HUES48 (cell line): ENCODE data around the gene DYSF.

Source experiments
- H3K27ac ChIP-seq: one replicate; pipeline ENCODE4 v1.7.0; 2013; ENCODE audit warnings: low read depth, low read length, inconsistent platforms
- H3K27me3 ChIP-seq: 2 replicates; pipeline ENCODE4 v1.6.1; 2013; ENCODE audit warnings: mild to moderate bottlenecking, low read length; ENCODE audit not compliant: control insufficient read depth, insufficient read depth
- H3K36me3 ChIP-seq: 2 replicates; pipeline ENCODE4 v1.6.1; 2013; ENCODE audit warnings: low read length; ENCODE audit not compliant: control insufficient read depth, insufficient read depth
- H3K4me1 ChIP-seq: 2 replicates; pipeline ENCODE4 v1.6.1; 2013; ENCODE audit warnings: mild to moderate bottlenecking, low read length; ENCODE audit not compliant: control insufficient read depth, insufficient read depth
- H3K4me3 ChIP-seq: 2 replicates; pipeline ENCODE4 v1.5.1; 2013; ENCODE audit warnings: mild to moderate bottlenecking, low read depth, low read length
- H3K9ac ChIP-seq: 2 replicates; pipeline ENCODE4 v1.6.1; 2013; ENCODE audit warnings: mild to moderate bottlenecking, low read depth, low read length, moderate library complexity
- H3K9me3 ChIP-seq: 2 replicates; pipeline ENCODE4 v1.6.1; 2013; ENCODE audit warnings: low read length; ENCODE audit not compliant: control insufficient read depth, insufficient read depth

DYSF gene

GRCh38 chr2:71683070-71683469 lies 229.7 kb downstream of the DYSF start:
- no peak overlapping the region for H3K4me3 ChIP-seq
- H3K4me1 ChIP-seq = no peaks in the 10 kb centered on the region
- no peaks in the 10 kb centered on the region for H3K9me3 ChIP-seq
- H3K27me3 ChIP-seq = no peaks in the 10 kb centered on the region
- H3K36me3 ChIP-seq = no peaks in the 10 kb centered on the region
- no peak overlapping the region for H3K27ac ChIP-seq
- H3K9ac ChIP-seq = no peak overlapping the region

GRCh38 chr2:71683666-71684065 lies 230.3 kb downstream of the DYSF start:
- H3K9ac ChIP-seq = no peak overlapping the region
- H3K36me3 ChIP-seq = no peaks in the 10 kb centered on the region
- no peaks in the 10 kb centered on the region for H3K9me3 ChIP-seq
- no peaks in the 10 kb centered on the region for H3K27me3 ChIP-seq
- no peak overlapping the region for H3K4me3 ChIP-seq
- H3K27ac ChIP-seq = no peak overlapping the region
- H3K4me1 ChIP-seq = no peaks in the 10 kb centered on the region

- H3K27me3 ChIP-seq = no peaks in the 10 kb centered on the region
These were observed 231.1 kb downstream of the DYSF start for GRCh38 chr2:71684226-71685072.

GRCh38 chr2:71685073-71685848 lies 231.9 kb downstream of the DYSF start:
- no peak overlapping the region for H3K4me3 ChIP-seq
- H3K27me3 ChIP-seq = no peaks in the 10 kb centered on the region
- H3K36me3 ChIP-seq = no peaks in the 10 kb centered on the region
- no peaks in the 10 kb centered on the region for H3K9me3 ChIP-seq
- H3K9ac ChIP-seq = no peak overlapping the region
- no peak overlapping the region for H3K27ac ChIP-seq
- no peaks in the 10 kb centered on the region for H3K4me1 ChIP-seq

More at GRCh38 chr2:71684226-71685072, 231.1 kb downstream of the DYSF start:
- Histone ChIP-seq H3K4me1 (no peaks in the 10 kb centered on the region), H3K9me3 (no peaks in the 10 kb centered on the region), H3K4me3 (no peak overlapping the region), H3K27ac (no peak overlapping the region), H3K9ac (no peak overlapping the region), H3K36me3 (no peaks in the 10 kb centered on the region)

- H3K27me3 ChIP-seq = no peaks in the 10 kb centered on the region
- H3K36me3 ChIP-seq = no peaks in the 10 kb centered on the region
These were observed 232.7 kb downstream of the DYSF start for GRCh38 chr2:71685941-71686611.

GRCh38 chr2:71686781-71687180 lies 233.4 kb downstream of the DYSF start:
- no peak overlapping the region for H3K27ac ChIP-seq
- no peak overlapping the region for H3K4me3 ChIP-seq
- H3K36me3 ChIP-seq = no peaks in the 10 kb centered on the region
- H3K27me3 ChIP-seq = no peaks in the 10 kb centered on the region
- H3K9ac ChIP-seq = no peak overlapping the region
- no peaks in the 10 kb centered on the region for H3K9me3 ChIP-seq
- H3K4me1 ChIP-seq = no peaks in the 10 kb centered on the region; the same call in 1 of the 2 replicates

More at GRCh38 chr2:71685941-71686611, 232.7 kb downstream of the DYSF start:
- H3K9ac ChIP-seq = no peak overlapping the region
- no peaks in the 10 kb centered on the region for H3K4me1 ChIP-seq
- H3K27ac ChIP-seq = no peak overlapping the region
- H3K4me3 ChIP-seq = no peak overlapping the region
- no peaks in the 10 kb centered on the region for H3K9me3 ChIP-seq

- no peaks in the 10 kb centered on the region for H3K9me3 ChIP-seq
- no peaks in the 10 kb centered on the region; the same call in 1 of the 2 replicates for H3K4me1 ChIP-seq
- no peak overlapping the region for H3K9ac ChIP-seq
- H3K27ac ChIP-seq = no peak overlapping the region
- no peaks in the 10 kb centered on the region for H3K27me3 ChIP-seq
- no peak overlapping the region for H3K4me3 ChIP-seq
- no peaks in the 10 kb centered on the region for H3K36me3 ChIP-seq
These were observed 234.1 kb downstream of the DYSF start for GRCh38 chr2:71687412-71687811.

GRCh38 chr2:71688530-71688929 lies 235.2 kb downstream of the DYSF start:
- Histone ChIP-seq H3K36me3 (no peaks in the 10 kb centered on the region), H3K4me1 (no peaks in the 10 kb centered on the region; the same call in 1 of the 2 replicates), H3K27me3 (no peaks in the 10 kb centered on the region), H3K27ac (no peak overlapping the region), H3K9me3 (no peaks in the 10 kb centered on the region), H3K9ac (no peak overlapping the region), H3K4me3 (no peak overlapping the region)

- peaks cover 6% of the 10 kb centered on the region for H3K4me1 ChIP-seq
These were observed 236.0 kb downstream of the DYSF start for GRCh38 chr2:71689393-71689792.

GRCh38 chr2:71689968-71690834 lies 236.8 kb downstream of the DYSF start:
- Histone ChIP-seq H3K27me3 (no peaks in the 10 kb centered on the region), H3K27ac (no peak overlapping the region), H3K4me1 (peaks cover 9% of the 10 kb centered on the region), H3K9me3 (no peaks in the 10 kb centered on the region), H3K4me3 (no peak overlapping the region), H3K36me3 (no peaks in the 10 kb centered on the region), H3K9ac (no peak overlapping the region)

More at GRCh38 chr2:71689393-71689792, 236.0 kb downstream of the DYSF start:
- no peak overlapping the region for H3K4me3 ChIP-seq
- no peak overlapping the region for H3K27ac ChIP-seq
- H3K9me3 ChIP-seq = no peaks in the 10 kb centered on the region
- H3K27me3 ChIP-seq = no peaks in the 10 kb centered on the region
- H3K9ac ChIP-seq = no peak overlapping the region
- no peaks in the 10 kb centered on the region for H3K36me3 ChIP-seq
